Measurements from ENCODE around the gene HSPG2.
"Not testable (repeated sequence)": the region's sequence is repeated elsewhere in the genome, so short reads cannot be mapped to it uniquely, and the experiment has no call there.

Gene HSPG2

DNA sequence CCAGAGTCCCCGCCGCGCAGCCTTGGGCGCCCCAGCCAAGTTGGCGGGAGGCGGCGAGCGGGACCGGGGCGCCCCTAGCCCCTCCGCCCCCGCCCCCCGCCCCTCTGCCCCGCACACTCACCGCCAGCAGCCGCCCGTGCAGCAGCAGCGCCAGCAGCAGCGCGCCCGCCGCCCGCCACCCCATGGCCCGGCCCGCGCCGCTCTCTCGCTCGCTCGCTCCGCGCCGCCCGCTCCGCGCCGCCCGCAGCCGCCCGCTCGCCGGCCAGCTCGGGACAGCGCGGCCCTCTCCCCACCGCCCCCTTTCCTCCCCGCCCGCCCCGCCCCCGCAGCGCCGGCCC lies at the start of gene HSPG2:
Gene HSPG2 (minus strand): TSS at position 277 of the 338 bp plus-strand sequence. CDS start 93 bp downstream, at position 184.
- Histone ChIP-seq H3K4me3 (peak within 1 kb of the TSS; percentile 83), H3K36me3 (ENCODE audit: insufficient read depth, low read length) (no peaks in the 10 kb centered on the region), H3K9me3 (ENCODE audit: low read depth, low read length) (no peaks in the 10 kb centered on the region), H3K27ac (peak within 1 kb of the TSS; percentile 59; the same call in 1 of the 2 replicates), H3K9ac (ENCODE audit: insufficient read length) (peak within 1 kb of the TSS; percentile 65)
- TF ChIP-seq EZH2 (IDR thresholded peaks at IDR 0.05) (no peak), POLR2AphosphoS5 (IDR thresholded peaks at IDR 0.05; ENCODE audit: borderline replicate concordance, low read depth, low read length) (no peak), FOXP2 (optimal IDR thresholded peaks at IDR 0.05; ENCODE audit: control extremely low read depth, extremely low read length, insufficient read depth) (no peak)
- DNase-seq (ENCODE audit: low read depth, low spot score): no peak

DNA sequence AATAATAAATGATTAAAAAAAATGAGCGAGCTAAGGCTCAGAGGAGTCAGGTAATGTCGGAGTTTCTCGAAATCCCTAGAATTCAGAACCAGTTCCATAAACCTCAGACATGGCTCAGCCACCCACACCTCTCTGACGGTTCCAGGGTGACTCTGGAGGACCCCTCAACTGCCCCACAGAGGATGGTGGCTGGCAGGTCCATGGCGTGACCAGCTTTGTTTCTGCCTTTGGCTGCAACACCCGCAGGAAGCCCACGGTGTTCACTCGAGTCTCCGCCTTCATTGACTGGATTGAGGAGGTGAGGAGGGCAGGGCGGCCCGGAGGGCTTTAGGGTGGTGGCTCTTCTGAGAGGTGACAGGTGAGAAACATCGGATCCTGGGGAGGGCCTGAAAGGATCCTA lies 49.3 kb upstream of the HSPG2 start:
- H3K36me3 ChIP-seq (ENCODE audit: insufficient read depth, low read length); H3K9me3 ChIP-seq (ENCODE audit: low read depth, low read length): not testable (repeated sequence)

DNA sequence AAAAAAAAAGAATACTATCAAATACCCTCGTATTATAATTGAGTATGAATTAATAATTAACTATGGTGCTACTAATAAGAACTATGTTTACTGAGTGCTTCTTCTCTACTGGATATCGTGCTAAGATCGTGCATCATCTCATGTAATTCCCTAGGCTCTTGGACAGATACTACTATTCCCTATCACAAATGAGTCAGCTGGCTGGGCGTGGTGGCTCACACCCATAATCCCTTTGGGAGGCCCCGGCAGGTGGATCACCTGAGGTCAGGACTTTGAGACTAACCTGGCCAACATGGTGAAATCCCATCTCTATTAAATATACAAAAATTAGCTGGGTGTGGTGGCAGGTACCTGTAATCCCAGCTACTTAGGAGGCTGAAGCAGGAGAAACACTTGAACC lies 48.8 kb upstream of the HSPG2 start:
- H3K36me3 ChIP-seq (ENCODE audit: insufficient read depth, low read length); DNase-seq (ENCODE audit: low read depth, low spot score); H3K9me3 ChIP-seq (ENCODE audit: low read depth, low read length); H3K9ac ChIP-seq (ENCODE audit: insufficient read length); H3K4me3 ChIP-seq; H3K27ac ChIP-seq: not testable (repeated sequence)

More for the DNA sequence above, 49.3 kb upstream of the HSPG2 start:
- H3K9ac ChIP-seq (ENCODE audit: insufficient read length); H3K4me3 ChIP-seq; H3K27ac ChIP-seq; DNase-seq (ENCODE audit: low read depth, low spot score): not testable (repeated sequence)

DNA sequence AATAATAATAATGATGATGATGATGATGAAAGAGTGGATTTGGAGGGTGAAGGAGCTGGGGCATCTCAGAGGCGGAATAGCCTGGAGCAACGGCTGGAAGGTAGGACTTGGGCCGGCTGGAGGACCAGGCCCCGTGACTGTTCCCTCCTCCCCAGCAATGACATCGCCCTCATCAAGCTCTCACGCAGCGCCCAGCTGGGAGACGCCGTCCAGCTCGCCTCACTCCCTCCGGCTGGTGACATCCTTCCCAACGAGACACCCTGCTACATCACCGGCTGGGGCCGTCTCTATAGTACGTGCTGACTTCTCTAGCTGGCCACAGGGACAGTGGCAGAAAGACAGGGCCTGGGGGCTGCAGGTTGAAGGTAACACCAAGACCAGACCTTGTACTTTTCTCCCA lies 46.4 kb upstream of the HSPG2 start:
- H3K4me3 ChIP-seq; H3K36me3 ChIP-seq (ENCODE audit: insufficient read depth, low read length); H3K9me3 ChIP-seq (ENCODE audit: low read depth, low read length); H3K27ac ChIP-seq; H3K9ac ChIP-seq (ENCODE audit: insufficient read length); DNase-seq (ENCODE audit: low read depth, low spot score): not testable (repeated sequence)

DNA sequence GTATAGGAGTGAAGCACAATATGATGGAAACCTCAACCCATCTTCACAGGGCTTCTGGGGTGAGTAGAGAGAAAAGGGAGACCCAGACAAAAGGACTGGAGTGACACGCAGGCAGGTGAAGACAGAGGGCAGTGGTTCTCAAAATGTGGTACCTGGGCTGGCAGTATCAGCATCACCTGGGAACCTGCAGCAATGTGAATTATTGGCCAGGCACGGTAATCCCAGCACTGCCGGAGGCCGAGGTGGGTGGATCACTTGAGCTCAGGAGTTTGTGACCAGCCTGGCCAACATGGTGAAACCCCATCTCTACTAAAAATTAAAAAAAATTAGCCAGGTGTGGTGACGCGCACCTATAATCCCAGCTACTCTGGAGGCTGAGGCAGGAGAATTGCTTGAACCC lies 45.0 kb upstream of the HSPG2 start:
- DNase-seq (ENCODE audit: low read depth, low spot score); H3K27ac ChIP-seq; H3K36me3 ChIP-seq (ENCODE audit: insufficient read depth, low read length); H3K9me3 ChIP-seq (ENCODE audit: low read depth, low read length); H3K4me3 ChIP-seq; H3K9ac ChIP-seq (ENCODE audit: insufficient read length): not testable (repeated sequence)

GRCh38 chr1:21981253-21981652 lies 44.1 kb upstream of the HSPG2 start:
- not testable (repeated sequence) for H3K4me3 ChIP-seq; H3K9ac ChIP-seq (ENCODE audit: insufficient read length); H3K36me3 ChIP-seq (ENCODE audit: insufficient read depth, low read length); H3K9me3 ChIP-seq (ENCODE audit: low read depth, low read length); DNase-seq (ENCODE audit: low read depth, low spot score); H3K27ac ChIP-seq

DNA sequence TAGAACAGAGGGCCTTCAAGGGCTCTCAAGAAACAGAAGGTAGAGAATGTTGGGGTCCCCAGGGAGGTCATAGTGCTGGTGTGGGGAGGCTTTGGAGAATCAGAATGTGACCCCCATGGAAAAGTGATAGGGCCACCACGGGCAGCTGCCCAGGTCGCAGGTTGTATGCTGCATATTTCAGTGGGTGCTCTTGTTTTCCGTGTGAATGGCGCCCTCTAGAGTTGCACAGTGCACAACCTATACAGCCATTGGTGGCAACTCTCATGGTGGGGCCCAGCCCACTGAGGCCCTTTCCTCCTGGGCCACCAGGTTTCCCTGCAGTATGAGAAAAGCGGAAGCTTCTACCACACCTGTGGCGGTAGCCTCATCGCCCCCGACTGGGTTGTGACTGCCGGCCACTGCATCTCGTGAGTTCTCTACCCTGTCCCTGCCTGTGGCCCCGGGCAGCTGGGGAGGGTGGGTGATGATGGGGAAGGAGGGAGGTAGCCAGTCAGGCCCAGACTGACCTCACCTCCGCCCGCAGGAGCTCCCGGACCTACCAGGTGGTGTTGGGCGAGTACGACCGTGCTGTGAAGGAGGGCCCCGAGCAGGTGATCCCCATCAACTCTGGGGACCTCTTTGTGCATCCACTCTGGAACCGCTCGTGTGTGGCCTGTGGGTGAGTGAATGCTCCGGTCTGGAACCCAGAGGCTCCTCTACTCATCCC lies 43.6 kb upstream of the HSPG2 start:
- not testable (repeated sequence) for H3K9me3 ChIP-seq (ENCODE audit: low read depth, low read length); H3K27ac ChIP-seq; DNase-seq (ENCODE audit: low read depth, low spot score); H3K4me3 ChIP-seq; H3K36me3 ChIP-seq (ENCODE audit: insufficient read depth, low read length); H3K9ac ChIP-seq (ENCODE audit: insufficient read length)

DNA sequence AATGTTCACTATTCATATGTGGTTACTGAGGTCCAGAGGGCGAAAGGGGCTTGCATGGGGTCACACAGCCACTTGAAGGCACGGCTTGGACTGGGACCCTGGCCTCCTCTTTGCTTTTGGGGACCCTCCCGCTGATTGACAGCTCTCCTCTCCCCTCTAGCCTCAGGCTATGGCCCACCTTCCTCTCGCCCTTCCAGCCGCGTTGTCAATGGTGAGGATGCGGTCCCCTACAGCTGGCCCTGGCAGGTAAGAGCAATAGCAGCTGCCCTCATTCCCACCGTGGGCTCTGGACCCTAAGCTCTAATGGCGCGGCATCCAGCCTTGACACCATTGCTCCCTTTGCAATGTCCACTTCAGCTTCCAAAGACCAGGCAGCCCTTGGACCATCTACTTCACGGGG lies 41.1 kb upstream of the HSPG2 start:
- H3K27ac ChIP-seq; H3K36me3 ChIP-seq (ENCODE audit: insufficient read depth, low read length); H3K9ac ChIP-seq (ENCODE audit: insufficient read length); DNase-seq (ENCODE audit: low read depth, low spot score); H3K9me3 ChIP-seq (ENCODE audit: low read depth, low read length); H3K4me3 ChIP-seq: not testable (repeated sequence)

DNA sequence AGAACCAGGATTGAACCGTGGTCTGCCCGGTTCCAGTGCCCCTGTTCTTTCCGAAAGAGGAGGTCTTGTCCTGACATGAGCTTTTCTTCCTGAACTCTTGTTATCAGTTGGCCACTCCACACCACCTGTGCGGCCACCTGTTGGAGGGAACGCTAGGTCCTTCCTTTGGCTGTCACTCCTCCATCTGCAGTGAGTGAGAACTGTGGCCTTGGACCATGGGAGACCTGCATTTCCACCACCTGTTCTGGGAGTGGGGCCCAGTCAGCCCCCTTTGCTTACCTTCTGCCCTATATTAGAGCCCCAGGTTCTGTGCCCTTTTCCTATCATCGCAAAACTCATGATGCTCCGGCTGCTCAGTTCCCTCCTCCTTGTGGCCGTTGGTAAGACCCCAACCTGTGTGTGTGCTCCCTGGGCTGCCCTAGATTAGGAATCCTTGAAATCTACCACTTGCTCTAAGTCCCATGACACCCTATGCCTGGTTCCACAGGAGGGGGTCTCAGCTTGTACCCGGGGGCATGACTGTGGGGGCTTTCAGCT lies 39.7 kb upstream of the HSPG2 start, which contains the start of gene CELA3B:
Gene CELA3B (plus strand): TSS at position 320 of the 537 bp plus-strand sequence. CDS start 18 bp downstream, at position 338.
- H3K9me3 ChIP-seq (ENCODE audit: low read depth, low read length); H3K27ac ChIP-seq; H3K4me3 ChIP-seq; DNase-seq (ENCODE audit: low read depth, low spot score); H3K36me3 ChIP-seq (ENCODE audit: insufficient read depth, low read length); H3K9ac ChIP-seq (ENCODE audit: insufficient read length): not testable (repeated sequence)

DNA sequence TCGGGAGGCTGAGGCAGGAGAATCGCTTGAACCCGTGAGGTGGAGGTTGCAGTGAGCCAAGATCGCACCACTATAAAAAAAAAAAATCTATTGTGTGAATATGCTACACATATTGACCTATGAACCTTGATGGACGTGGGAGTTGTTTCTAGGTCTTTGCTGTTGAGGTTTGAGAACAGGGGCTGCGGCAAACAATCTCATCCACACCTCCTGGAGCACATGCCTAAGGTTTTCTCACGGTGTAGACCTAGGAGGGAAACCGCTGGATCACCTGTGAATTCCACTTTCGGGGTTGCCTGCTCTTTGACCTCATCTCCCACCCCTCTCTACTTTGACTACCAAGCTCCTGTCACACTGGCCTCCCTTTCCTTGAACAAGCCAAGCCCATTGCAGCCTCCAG lies 38.2 kb upstream of the HSPG2 start:
- H3K9ac ChIP-seq (ENCODE audit: insufficient read length); H3K9me3 ChIP-seq (ENCODE audit: low read depth, low read length); H3K4me3 ChIP-seq; H3K36me3 ChIP-seq (ENCODE audit: insufficient read depth, low read length); DNase-seq (ENCODE audit: low read depth, low spot score); H3K27ac ChIP-seq: not testable (repeated sequence)

- H3K9ac ChIP-seq (ENCODE audit: insufficient read length); DNase-seq (ENCODE audit: low read depth, low spot score); H3K4me3 ChIP-seq; H3K27ac ChIP-seq; H3K9me3 ChIP-seq (ENCODE audit: low read depth, low read length); H3K36me3 ChIP-seq (ENCODE audit: insufficient read depth, low read length): not testable (repeated sequence)
Observed at GRCh38 chr1:21974699-21975098, 37.6 kb upstream of the HSPG2 start.

DNA sequence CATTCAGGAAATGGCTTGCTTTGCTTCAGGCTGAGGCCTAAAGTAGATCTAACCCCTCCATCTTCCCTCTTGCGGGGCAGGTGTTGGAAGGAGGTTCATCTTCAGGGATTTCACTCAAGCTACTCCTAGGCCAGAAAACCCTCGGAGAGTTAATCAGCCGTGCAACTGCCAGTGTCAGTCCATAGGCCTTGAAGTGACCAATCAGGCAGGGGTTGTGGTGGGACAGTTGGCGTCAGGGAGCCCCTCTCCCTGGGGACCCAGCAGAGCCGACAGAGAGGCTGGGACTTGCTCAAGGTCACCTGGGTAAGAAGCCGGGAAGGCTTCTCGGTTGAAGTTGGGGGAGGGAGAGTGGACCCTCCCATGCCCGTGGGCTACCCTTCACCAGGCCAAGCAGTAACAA lies 36.8 kb upstream of the HSPG2 start:
- DNase-seq (ENCODE audit: low read depth, low spot score); H3K27ac ChIP-seq; H3K9me3 ChIP-seq (ENCODE audit: low read depth, low read length); H3K36me3 ChIP-seq (ENCODE audit: insufficient read depth, low read length); H3K9ac ChIP-seq (ENCODE audit: insufficient read length); H3K4me3 ChIP-seq: not testable (repeated sequence)

- DNase-seq (ENCODE audit: low read depth, low spot score); H3K36me3 ChIP-seq (ENCODE audit: insufficient read depth, low read length); H3K4me3 ChIP-seq; H3K27ac ChIP-seq; H3K9me3 ChIP-seq (ENCODE audit: low read depth, low read length); H3K9ac ChIP-seq (ENCODE audit: insufficient read length): not testable (repeated sequence)
Observed at GRCh38 chr1:21972973-21973441, 35.9 kb upstream of the HSPG2 start.

GRCh38 chr1:21970523-21970922 lies 33.4 kb upstream of the HSPG2 start:
- H3K9ac ChIP-seq (ENCODE audit: insufficient read length); H3K4me3 ChIP-seq; H3K9me3 ChIP-seq (ENCODE audit: low read depth, low read length); H3K36me3 ChIP-seq (ENCODE audit: insufficient read depth, low read length); H3K27ac ChIP-seq; DNase-seq (ENCODE audit: low read depth, low spot score): not testable (repeated sequence)
